Fibroblast of gingiva (primary cell): ENCODE results near the gene CMTM6.
"Not testable (repeated sequence)": the region's sequence is repeated elsewhere in the genome, so short reads cannot be mapped to it uniquely, and the experiment has no call there.

Source experiments
- DNase-seq: peaks from one replicate; pipeline ENCODE4 v3.0.0-alpha.2; 2011; ENCODE audit warnings: low read depth

The CMTM6 gene, protein sequence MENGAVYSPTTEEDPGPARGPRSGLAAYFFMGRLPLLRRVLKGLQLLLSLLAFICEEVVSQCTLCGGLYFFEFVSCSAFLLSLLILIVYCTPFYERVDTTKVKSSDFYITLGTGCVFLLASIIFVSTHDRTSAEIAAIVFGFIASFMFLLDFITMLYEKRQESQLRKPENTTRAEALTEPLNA

DNA sequence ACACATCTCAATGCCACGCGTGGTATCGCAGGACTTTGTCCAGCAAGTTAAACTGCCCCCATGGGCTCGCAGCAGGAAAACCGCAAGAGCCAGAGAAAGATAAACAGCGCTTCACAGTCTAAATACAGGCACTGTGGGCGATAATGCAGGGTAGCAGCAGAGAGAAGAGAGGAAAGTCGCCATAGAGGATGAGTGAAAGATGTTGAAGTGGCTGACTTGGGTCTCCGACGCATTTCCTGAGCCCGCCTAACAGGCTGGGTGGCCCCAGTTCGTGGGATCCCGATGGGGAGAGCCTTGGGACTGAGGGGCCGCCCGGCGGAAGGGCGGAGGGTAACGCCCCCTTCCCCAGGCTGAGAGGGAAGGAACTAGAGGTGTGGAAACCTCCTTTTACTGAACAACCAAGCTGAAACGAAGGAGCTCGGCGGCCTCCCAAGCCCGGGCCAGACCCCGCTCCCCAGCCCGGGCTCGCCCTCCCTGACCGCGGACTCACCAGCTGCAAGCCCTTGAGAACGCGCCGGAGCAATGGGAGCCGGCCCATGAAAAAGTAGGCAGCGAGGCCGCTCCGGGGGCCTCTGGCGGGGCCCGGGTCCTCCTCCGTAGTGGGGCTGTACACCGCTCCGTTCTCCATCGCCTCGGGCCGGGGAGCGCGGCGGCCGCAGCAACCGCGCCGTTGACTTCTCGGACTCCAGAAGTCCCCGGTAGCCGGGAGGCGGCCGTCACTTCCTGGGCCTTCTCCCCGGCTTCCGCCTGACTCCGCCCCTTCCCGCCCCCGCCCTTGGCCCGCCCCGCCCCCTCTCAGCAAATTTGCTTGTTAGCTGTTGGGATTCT is at the start of gene CMTM6:
Gene CMTM6, minus strand, starts transcription at position 735 of the 828 bp plus-strand sequence. Its CDS starts 107 bp downstream, at position 628.
- DNase-seq, result peak; percentile 73

DNA sequence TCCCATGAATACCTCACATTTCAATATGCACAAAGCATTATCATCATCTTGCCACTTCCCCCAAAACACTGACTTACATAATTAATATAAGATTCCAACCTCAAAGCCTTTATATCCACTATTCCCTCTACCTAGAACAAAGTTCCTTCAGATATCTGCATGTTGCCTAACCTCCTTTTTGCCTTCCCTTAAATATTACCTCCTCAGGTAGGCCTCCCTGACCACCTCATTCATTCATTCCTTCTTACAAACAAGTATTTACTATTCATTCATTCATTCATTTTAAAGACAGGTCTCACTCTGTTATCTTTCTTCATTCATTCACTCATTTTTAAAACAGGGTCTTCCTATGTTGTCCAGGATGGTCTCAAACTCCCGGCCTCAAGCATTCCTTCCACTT is 49.4 kb upstream of the CMTM6 start:
- no peak for DNase-seq

GRCh38 chr3:32551496-32551895 is 48.8 kb upstream of the CMTM6 start:
- DNase-seq, result no peak

- no peak for DNase-seq
Measured at GRCh38 chr3:32551087-32551486, 48.4 kb upstream of the CMTM6 start.

DNA sequence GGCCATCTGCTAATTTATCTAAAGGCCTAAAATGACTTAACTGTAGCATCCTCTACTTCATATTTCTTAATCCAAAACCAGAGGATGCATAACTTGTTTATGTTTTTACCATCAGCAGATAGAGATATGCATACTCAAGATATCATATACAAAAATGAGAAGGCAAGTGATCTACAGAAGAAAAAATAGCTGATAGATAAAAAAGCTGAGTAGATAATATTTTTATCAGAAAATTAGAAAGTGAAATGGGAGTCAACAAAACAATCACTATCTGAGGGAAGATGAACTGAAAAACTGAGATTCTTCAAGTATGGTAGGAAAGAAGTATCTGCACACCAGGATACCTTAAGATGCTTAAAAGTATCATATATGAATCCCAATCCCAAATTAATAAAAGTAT is 42.7 kb upstream of the CMTM6 start:
- no peak for DNase-seq

DNA sequence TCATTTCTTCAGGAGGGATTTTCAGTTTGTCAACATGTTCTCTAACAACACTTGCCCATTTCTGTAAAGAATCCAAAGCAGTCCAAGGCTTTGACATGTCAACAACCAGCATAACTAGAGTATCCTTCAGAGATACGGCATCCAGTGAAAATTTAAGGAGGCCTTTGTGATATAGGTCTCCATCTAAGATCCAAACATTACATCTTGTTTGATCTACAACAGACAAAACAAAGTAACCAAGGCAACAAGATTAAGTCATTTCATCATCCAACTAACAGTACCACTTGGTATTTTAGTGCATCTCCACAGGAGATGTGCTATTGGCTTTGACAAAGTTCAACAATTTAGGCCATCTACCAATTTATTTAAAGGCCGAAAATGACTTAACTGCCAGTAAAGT is 42.2 kb upstream of the CMTM6 start:
- peak; percentile 18 for DNase-seq

DNA sequence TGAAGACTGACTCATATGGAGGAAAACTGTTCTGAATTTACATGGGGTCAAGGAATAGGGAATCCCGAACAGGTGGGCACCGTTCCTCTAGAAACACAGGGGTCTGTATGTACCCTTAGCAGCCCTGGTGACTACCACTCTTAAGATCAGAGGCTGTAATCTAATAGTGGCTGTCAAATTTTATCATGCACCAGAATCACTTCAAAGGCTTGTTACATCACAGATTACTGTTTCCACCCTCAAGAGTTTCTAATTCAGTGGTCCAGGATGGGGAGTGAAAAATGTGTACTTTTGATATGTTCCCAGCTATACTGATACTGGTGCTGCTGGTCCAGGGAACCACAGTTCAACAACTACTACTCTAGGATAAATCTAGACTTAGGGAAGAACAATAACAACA is 40.2 kb upstream of the CMTM6 start:
- DNase-seq, result no peak

- DNase-seq, result no peak
Measured at GRCh38 chr3:32540899-32541298, 38.2 kb upstream of the CMTM6 start.

DNA sequence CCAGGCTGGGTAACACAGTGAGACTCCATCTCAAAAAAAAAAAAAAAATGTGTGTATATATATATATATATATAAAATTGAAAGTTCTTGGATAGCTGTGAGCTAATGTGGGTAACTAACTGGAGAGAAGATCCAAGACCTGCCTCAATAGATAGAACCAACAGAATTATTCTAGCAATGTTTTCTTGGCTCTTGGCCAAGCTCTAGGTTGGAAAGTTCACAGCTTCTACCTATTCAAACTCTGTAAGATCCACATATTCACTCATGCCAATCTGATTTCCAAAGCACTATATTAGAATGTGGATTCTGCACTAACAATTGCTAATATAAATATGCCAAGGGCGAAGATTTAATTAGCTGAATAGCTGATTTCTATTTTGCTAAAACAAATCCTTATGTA is 29.8 kb upstream of the CMTM6 start:
- no peak for DNase-seq

- DNase-seq, result no peak
Measured at GRCh38 chr3:32531010-32531647, 28.5 kb upstream of the CMTM6 start.

DNA sequence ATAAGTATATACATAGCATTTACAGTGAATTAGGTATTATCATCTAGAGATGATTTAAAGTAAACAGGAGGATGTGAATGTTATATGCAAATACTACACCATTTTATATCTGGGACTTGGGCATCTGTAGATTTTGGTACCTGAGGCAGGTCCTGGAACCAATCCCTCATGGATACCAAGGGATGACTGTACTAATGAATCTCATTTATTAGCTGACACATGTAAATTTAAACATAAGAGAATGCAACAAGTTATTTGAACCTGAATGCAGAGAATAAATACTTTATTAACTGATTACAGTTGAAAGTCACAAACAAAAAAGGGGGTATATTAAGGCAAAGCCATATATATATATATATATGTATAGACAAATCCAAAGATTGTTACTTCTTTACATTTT is 23.1 kb upstream of the CMTM6 start:
- no peak for DNase-seq

DNA sequence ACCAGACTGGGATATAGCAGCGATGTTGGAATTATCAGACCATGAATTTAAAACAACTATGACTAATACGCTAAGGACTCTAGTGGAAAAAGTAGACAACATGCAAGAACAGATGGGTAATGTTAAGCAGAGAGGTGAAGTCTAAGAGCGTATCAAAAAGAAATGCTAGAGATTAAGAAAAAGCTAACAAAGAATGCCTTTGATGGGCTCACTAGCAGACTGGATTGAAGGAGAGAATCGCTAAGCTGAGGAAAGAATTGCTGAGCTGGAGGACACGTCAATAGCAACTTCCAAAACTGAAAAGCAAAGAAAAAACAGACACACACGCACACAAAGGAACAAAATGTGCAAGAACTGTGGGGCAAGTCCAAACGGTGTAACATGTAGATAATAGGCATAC is 20.0 kb upstream of the CMTM6 start:
- DNase-seq, result no peak

DNA sequence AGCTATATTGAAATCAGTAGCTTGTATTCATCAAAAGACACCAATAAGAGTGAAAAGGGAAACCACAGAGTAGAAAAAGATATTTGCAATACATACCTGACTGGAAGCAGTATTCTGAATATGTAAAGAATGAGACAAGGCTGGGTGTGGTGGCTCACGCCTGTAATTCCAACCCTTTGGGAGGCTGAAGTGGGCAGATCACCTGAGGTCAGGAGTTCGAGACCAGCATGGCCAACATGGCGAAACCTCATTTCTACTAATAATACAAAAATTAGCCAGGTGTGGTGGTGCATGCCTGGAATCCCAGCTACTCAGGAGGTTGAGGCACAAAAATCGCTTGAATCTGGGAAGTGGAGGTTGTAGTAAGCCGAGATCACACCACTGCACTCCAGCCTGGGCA is 16.3 kb upstream of the CMTM6 start:
- not testable (repeated sequence) for DNase-seq

GRCh38 chr3:32516751-32517150 is 14.1 kb upstream of the CMTM6 start:
- not testable (repeated sequence) for DNase-seq

DNA sequence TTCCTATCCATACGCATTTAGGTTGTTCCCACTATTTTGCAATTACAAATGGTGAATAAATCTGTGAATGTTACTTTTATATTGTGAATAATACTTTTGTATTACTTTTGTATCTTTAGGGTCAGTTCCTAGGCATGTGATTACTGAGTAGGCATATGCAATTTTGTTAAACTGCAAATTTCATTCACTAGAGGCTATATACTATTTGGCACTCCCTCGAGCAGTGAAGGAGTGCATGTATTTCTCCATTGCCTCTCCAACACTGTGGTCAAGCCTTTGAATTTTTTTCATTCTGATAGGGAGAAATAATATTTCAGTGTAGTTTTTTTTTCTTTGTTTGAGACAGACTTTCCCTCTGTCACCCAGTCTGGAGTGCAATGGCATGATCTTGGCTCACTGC is 8.4 kb upstream of the CMTM6 start:
- no peak for DNase-seq

DNA sequence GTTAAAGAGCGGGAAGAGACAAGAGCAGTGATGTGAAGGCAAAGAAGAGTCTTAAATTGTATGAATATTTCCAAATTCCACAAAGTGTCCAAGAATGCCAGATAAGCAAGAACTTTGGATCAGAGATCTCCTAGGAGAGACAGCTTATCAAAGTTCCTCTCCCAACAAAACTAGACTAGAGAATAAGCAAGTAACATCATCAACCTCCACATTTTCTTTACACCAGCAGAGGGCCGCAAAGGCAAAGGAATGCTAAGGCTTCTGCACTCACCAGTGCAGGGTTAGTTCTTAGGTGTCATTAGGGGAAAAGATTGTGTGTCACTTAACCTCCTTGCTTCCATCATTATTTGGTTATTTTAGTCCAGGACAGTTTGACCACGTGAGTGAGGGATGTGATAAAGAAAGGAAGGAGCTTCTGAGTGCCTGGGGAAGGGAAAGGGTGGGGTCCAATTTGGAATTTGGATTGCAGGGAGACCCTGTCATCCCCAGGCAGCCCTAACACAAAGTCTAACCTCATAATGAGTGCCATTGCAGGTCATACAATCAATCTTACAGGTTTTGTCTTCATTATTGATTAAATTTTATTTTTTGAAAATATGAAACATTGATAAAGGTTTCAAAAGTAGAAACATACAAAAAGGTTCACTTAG is 7.5 kb upstream of the CMTM6 start:
- DNase-seq, result peak; percentile 64

GRCh38 chr3:32508711-32509110 is 6.1 kb upstream of the CMTM6 start:
- peak; percentile 81 for DNase-seq

GRCh38 chr3:32506466-32506865 is 3.8 kb upstream of the CMTM6 start:
- no peak for DNase-seq

DNA sequence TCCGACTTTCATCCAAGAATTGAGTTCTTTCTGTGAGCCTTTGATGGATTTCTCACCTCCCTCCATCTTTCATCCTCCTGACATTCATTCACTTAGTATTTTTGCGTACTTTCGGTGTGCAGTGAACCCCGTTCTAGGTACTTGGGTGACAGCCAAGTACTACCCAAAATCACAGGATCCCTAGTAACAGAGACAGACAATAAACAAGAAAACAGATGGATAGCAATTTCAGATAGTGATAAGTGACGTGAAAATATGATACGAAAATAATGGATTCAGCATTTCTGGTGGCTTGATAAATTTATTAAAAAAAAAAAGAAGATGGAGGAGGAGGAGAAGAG is 264 bp upstream of the CMTM6 start:
- no peak for DNase-seq

DNA sequence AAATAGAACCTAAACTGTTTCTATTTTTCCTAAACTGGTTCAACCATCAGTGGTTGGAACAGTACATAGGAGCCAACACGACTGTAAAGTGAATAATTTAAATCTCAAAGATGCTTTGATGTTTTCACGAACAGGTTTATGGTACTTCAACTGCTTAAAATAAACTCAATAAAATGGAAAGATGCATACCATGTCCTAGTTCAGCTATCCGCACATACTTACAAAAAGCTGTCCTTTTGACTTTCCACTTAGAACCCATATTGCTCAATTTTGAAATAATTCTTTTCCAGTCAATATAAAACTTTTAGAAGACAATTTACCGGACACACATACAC is 902 bp downstream of the CMTM6 start:
- no peak for DNase-seq

- no peak for DNase-seq
Measured at GRCh38 chr3:32500880-32501782, 1.5 kb downstream of the CMTM6 start.

- no peak for DNase-seq
Measured at GRCh38 chr3:32500231-32500630, 2.4 kb downstream of the CMTM6 start.
